Type B pancreatic cell (in vitro differentiated cells): ENCODE data around the gene ZBTB2. TPM values are rescaled to one million over a fixed set of nuclear protein-coding genes. Genes with fewer than 3 reads are reported as not detected.

Experiments used
- DNase-seq: peaks from one replicate; pipeline ENCODE4 v3.0.0; 2021; ENCODE audit warnings: mixed read lengths; ENCODE audit not compliant: unreplicated experiment; ENCODE audit errors: extremely low spot score
- H3K27ac Mint-ChIP-seq: 2 replicates; pipeline ENCODE4 v1.8.0; 2021; ENCODE audit warnings: mild to moderate bottlenecking, mixed read lengths
- H3K27me3 Mint-ChIP-seq: 2 replicates; pipeline ENCODE4 v1.8.0; 2021; ENCODE audit warnings: mixed read lengths
- H3K36me3 Mint-ChIP-seq: 2 replicates; pipeline ENCODE4 v1.8.0; 2021; ENCODE audit warnings: mixed read lengths
- H3K4me1 Mint-ChIP-seq: one replicate; pipeline ENCODE4 v1.8.0; 2021; ENCODE audit warnings: mixed read lengths; ENCODE audit not compliant: unreplicated experiment
- H3K4me3 Mint-ChIP-seq: 2 replicates; pipeline ENCODE4 v1.8.0; 2021; ENCODE audit warnings: mild to moderate bottlenecking, mixed read lengths
- H3K9me3 Mint-ChIP-seq: 2 replicates; pipeline ENCODE4 v1.8.0; 2021; ENCODE audit warnings: mixed read lengths
- CTCF ChIP-seq: fragments of 200-600 bp; sonication (generic); conservative IDR thresholded peaks from 2 replicates; pipeline ENCODE4 v1.5.0; 2021; ENCODE audit warnings: antibody characterized with exemption, mild to moderate bottlenecking
- total RNA-seq: library from RNA; stranded (reverse); gene quantifications from 2 replicates; pipeline ENCODE4 v1.2.1, GENCODE V29; 2021; ENCODE audit warnings: low replicate concordance

The ZBTB2 gene
- total RNA-seq, 1 donor from 2014 or later, result 14.8 TPM

- peak overlapping the region; percentile 82 for H3K4me3 Mint-ChIP-seq
- peaks cover 11% of the 10 kb centered on the region for H3K36me3 Mint-ChIP-seq
- H3K27ac Mint-ChIP-seq, result peak overlapping the region; percentile 71
- TF ChIP-seq CTCF, result no peak
- no peaks in the 10 kb centered on the region for H3K9me3 Mint-ChIP-seq
- H3K4me1 Mint-ChIP-seq, result peaks cover 32% of the 10 kb centered on the region
- H3K27me3 Mint-ChIP-seq, result no peaks in the 10 kb centered on the region
- peak; percentile 99 for DNase-seq
Observed at GRCh38 chr6:151390276-151390850, 996 bp downstream of the ZBTB2 start.

GRCh38 chr6:151389618-151390275 lies 1.6 kb downstream of the ZBTB2 start:
- TF ChIP-seq CTCF, result peak; percentile 12
- no peak for DNase-seq
- Mint-ChIP-seq H3K27me3 (no peaks in the 10 kb centered on the region), H3K27ac (peak overlapping the region; percentile 96), H3K4me3 (peak overlapping the region; percentile 93), H3K4me1 (peaks cover 30% of the 10 kb centered on the region), H3K9me3 (no peaks in the 10 kb centered on the region), H3K36me3 (peaks cover 9% of the 10 kb centered on the region)

GRCh38 chr6:151388997-151389617 lies 2.3 kb downstream of the ZBTB2 start:
- peak; percentile 24 for TF ChIP-seq CTCF
- H3K36me3 Mint-ChIP-seq, result peaks cover 13% of the 10 kb centered on the region
- H3K4me3 Mint-ChIP-seq, result peak overlapping the region; percentile 93
- no peaks in the 10 kb centered on the region for H3K27me3 Mint-ChIP-seq
- no peak for DNase-seq
- H3K9me3 Mint-ChIP-seq, result no peaks in the 10 kb centered on the region
- peaks cover 32% of the 10 kb centered on the region for H3K4me1 Mint-ChIP-seq
- H3K27ac Mint-ChIP-seq, result peak overlapping the region; percentile 96

GRCh38 chr6:151388236-151388635 lies 3.1 kb downstream of the ZBTB2 start:
- TF ChIP-seq CTCF, result no peak
- Mint-ChIP-seq H3K27ac (peak overlapping the region; percentile 63), H3K4me1 (peaks cover 24% of the 10 kb centered on the region), H3K9me3 (no peaks in the 10 kb centered on the region), H3K27me3 (no peaks in the 10 kb centered on the region), H3K4me3 (peak overlapping the region; percentile 34), H3K36me3 (peaks cover 10% of the 10 kb centered on the region)
- no peak for DNase-seq

GRCh38 chr6:151387175-151387970 lies 4.0 kb downstream of the ZBTB2 start:
- Mint-ChIP-seq H3K4me1 (peaks cover 16% of the 10 kb centered on the region), H3K27ac (peak overlapping the region; percentile 56), H3K36me3 (peaks cover 10% of the 10 kb centered on the region), H3K27me3 (no peaks in the 10 kb centered on the region), H3K4me3 (no peak overlapping the region), H3K9me3 (no peaks in the 10 kb centered on the region)
- TF ChIP-seq CTCF, result no peak
- DNase-seq, result no peak
